ENCODE data around the gene B3GALT6.

Gene B3GALT6

GRCh38 chr1:1216770-1217620 lies 15.0 kb upstream of the B3GALT6 start:
- peak; percentile 67 to 71 for DNase-seq

GRCh38 chr1:1217621-1218523 lies 14.2 kb upstream of the B3GALT6 start:
- peak; percentile 64 to 71 for DNase-seq

GRCh38 chr1:1218524-1219200 lies 13.4 kb upstream of the B3GALT6 start:
- DNase-seq, result no peak

- peak; percentile 64 to 72 for DNase-seq
Observed at GRCh38 chr1:1219341-1219740, 12.7 kb upstream of the B3GALT6 start.

GRCh38 chr1:1220197-1220596 lies 11.8 kb upstream of the B3GALT6 start:
- DNase-seq, result no peak

- DNase-seq, result no peak
Observed at GRCh38 chr1:1221887-1222574, 10.0 kb upstream of the B3GALT6 start.

GRCh38 chr1:1222575-1223225 lies 9.3 kb upstream of the B3GALT6 start:
- DNase-seq, result no peak

GRCh38 chr1:1223321-1223720 lies 8.7 kb upstream of the B3GALT6 start:
- DNase-seq, result no peak

GRCh38 chr1:1223891-1224290 lies 8.1 kb upstream of the B3GALT6 start:
- no peak for DNase-seq

GRCh38 chr1:1225238-1225845 lies 6.7 kb upstream of the B3GALT6 start:
- no peak for DNase-seq

- DNase-seq, result no peak
Observed at GRCh38 chr1:1225913-1226312, 6.1 kb upstream of the B3GALT6 start.

- no peak for DNase-seq
Observed at GRCh38 chr1:1226566-1227362, 5.3 kb upstream of the B3GALT6 start.

GRCh38 chr1:1227386-1227785 lies 4.7 kb upstream of the B3GALT6 start:
- no peak for DNase-seq

- DNase-seq, result no peak
Observed at GRCh38 chr1:1228187-1228586, 3.9 kb upstream of the B3GALT6 start.

GRCh38 chr1:1228596-1229321 lies 3.3 kb upstream of the B3GALT6 start:
- no peak for DNase-seq

- no peak for DNase-seq
Observed at GRCh38 chr1:1229770-1230169, 2.3 kb upstream of the B3GALT6 start.

GRCh38 chr1:1230656-1231399 lies 1.2 kb upstream of the B3GALT6 start:
- DNase-seq, result no peak

- DNase-seq, result peak; percentile 96 to 97
Observed at GRCh38 chr1:1231400-1232207, 433 bp upstream of the B3GALT6 start, which contains the start of gene SDF4. Gene SDF4, minus strand, starts transcription at chr1:1232001. Its CDS starts 3,229 bp downstream, at chr1:1228772.

Measured in activated T-cell treated with anti-CD3 and anti-CD28 coated beads, Interleukin-2, amount 50 U/mL, for 48 hours (primary cell).